OCI-LY7 (cell line): ENCODE data around the gene TAP1. TPM values are rescaled to one million over a fixed set of nuclear protein-coding genes. Genes with fewer than 3 reads are reported as not detected.

Experiments used
- BruUV-seq: library from RNA; stranded (reverse); fragments of 400-500 nt; replicated peaks from 2 replicates; lab custom pipeline; 2021; lab: Mats Ljungman, UMichigan
- CTCF ChIA-PET: fragments of 300-600 bp; sonication (Branson Sonifier 250); formaldehyde crosslinking; loops from one replicate; lab custom pipeline; 2022; ENCODE audit warnings: antibody characterized with exemption; ENCODE audit not compliant: unreplicated experiment; lab: Charles Lee
- POLR2A ChIA-PET: fragments of 300-600 bp; sonication (Branson Sonifier 250); formaldehyde crosslinking; loops from one replicate; lab custom pipeline; 2022; ENCODE audit warnings: antibody characterized with exemption; lab: Charles Lee
- DNase-seq: peaks from one replicate; pipeline ENCODE4 v3.0.0-alpha.2; 2015; ENCODE audit warnings: low spot score
- H2AFZ ChIP-seq: fragments of 200-600 bp; sonication (generic), shearing (Covaris generic); 2 replicates; pipeline ENCODE4 v1.6.1; 2014; ENCODE audit warnings: mild to moderate bottlenecking, antibody characterized with exemption, low read length, moderate library complexity
- H3K27ac ChIP-seq: fragments of 200-600 bp; sonication (generic); 2 replicates; pipeline ENCODE4 v1.5.1; 2014; ENCODE audit warnings: mixed run types, low read depth, mild to moderate bottlenecking, moderate library complexity, low read length, inconsistent platforms; ENCODE audit not compliant: poor library complexity, severe bottlenecking
- H3K36me3 ChIP-seq: fragments of 200-600 bp; sonication (generic); 2 replicates; pipeline ENCODE4 v1.6.1; 2014; ENCODE audit warnings: mild to moderate bottlenecking, antibody characterized with exemption, low read length, moderate library complexity, mixed read lengths; ENCODE audit not compliant: insufficient read depth
- H3K4me1 ChIP-seq: fragments of 200-600 bp; sonication (generic); 2 replicates; pipeline ENCODE4 v1.5.1; 2014; ENCODE audit warnings: mild to moderate bottlenecking, low read length; ENCODE audit not compliant: insufficient read depth, poor library complexity, severe bottlenecking
- H3K4me2 ChIP-seq: fragments of 200-600 bp; sonication (generic); 2 replicates; pipeline ENCODE4 v1.6.1; 2014; ENCODE audit warnings: mild to moderate bottlenecking, low read length
- H3K4me3 ChIP-seq: fragments of 200-600 bp; sonication (generic); 2 replicates; pipeline ENCODE4 v1.5.1; 2014; ENCODE audit warnings: mild to moderate bottlenecking, low read depth, low read length; ENCODE audit not compliant: poor library complexity, severe bottlenecking
- H3K79me2 ChIP-seq: fragments of 200-600 bp; sonication (generic); 2 replicates; pipeline ENCODE4 v1.6.1; 2016; ENCODE audit warnings: low read depth, mild to moderate bottlenecking, low read length, moderate library complexity, mixed read lengths; ENCODE audit not compliant: insufficient read depth
- H3K9me2 ChIP-seq: fragments of 200-600 bp; sonication (generic); 2 replicates; pipeline ENCODE4 v1.6.1; 2016; ENCODE audit warnings: mild to moderate bottlenecking, low read length, mixed read lengths; ENCODE audit not compliant: insufficient read depth
- H3K9me3 ChIP-seq: fragments of 200-600 bp; sonication (generic); 2 replicates; pipeline ENCODE4 v1.6.1; 2014; ENCODE audit warnings: mild to moderate bottlenecking, mixed run types, low read length, mixed read lengths
- H4K20me1 ChIP-seq: fragments of 200-600 bp; sonication (generic); 2 replicates; pipeline ENCODE4 v1.6.1; 2014; ENCODE audit warnings: mild to moderate bottlenecking, antibody characterized with exemption, low read length, moderate library complexity, mixed read lengths; ENCODE audit not compliant: insufficient read depth
- EZH2phosphoT487 ChIP-seq: fragments of 200-600 bp; sonication (generic); IDR thresholded peaks from 2 replicates; pipeline ENCODE4 v1.6.1; 2018; ENCODE audit warnings: low read depth, borderline replicate concordance, mild to moderate bottlenecking, mixed run types, antibody characterized with exemption, low read length, moderate library complexity, mixed read lengths
- intact Hi-C: fragments of 100-400 bp; cut with micrococcal nuclease; formaldehyde crosslinking; loops from one replicate; pipeline ENCODE4 v1.10.0; 2022; ENCODE audit not compliant: unreplicated experiment
- total RNA-seq, 2 experiments: library from RNA; depleted of rRNA in 1 of 2; stranded (reverse); fragments of >200 nt in 1 of 2; shearing (Covaris generic) in 1 of 2; gene quantifications; 2 replicates each; pipeline ENCODE4 v1.2.3, GENCODE V29; 2014 to 2022
- TF ChIP-seq, protein P1 (sequence below): fragments of 200-600 bp; sonication (generic); conservative IDR thresholded peaks from 2 replicates; pipeline ENCODE4 v1.5.1; 2014; ENCODE audit warnings: mild to moderate bottlenecking, antibody characterized with exemption, low read length, moderate library complexity, mixed read lengths

TAP1 gene
- total RNA-seq, 2 experiments from 2014 or later = 66.3 to 85.9 TPM

DNA sequence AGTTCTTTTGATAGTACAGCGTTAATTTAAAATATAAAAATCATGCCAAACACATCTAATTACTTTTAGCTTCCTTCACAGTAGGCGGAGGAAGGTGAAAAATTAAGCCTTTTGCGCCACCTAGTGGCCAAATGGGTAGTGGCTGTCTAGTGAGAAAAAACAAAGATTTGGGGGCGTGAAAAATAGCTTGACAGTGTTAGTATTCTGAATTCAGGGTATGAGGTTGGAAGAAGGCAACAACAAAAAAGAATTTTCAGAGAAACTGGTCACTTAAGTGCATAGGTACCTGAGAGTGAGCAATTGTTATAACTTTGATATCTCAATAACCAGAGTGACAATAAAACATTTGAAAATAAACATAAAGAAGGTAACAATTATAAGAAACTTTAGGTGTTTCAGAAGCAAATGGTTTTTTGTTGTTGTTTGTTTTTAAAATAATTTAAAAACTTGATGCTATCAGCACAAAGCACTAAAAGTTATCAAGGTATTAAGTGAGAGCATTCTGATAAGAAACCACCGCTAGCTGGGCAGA, 14.8 kb upstream of the TAP1 start:
- ChIA-PET POLR2A (interaction anchor here (0.6 to 3.1 kb wide), 22 partner anchors 9 to 462 kb away, joined by 3 to 22 read pairs (median 4); partner anchors contain the start of genes BTNL2, HLA-DRA, PSMB8 and TAP1), CTCF (interaction anchor here (0.7 to 3.2 kb wide), 7 partner anchors 11 to 116 kb away, joined by 3 to 35 read pairs (median 6); partner anchors contain the start of genes PSMB9, TAP1 and TAP2)
- Histone ChIP-seq H3K9me2 (no peaks in the 10 kb centered on the region), H3K79me2 (no peaks in the 10 kb centered on the region), H2AFZ (peak overlapping the region; percentile 83), H3K4me2 (peak overlapping the region; percentile 71), H4K20me1 (no peaks in the 10 kb centered on the region), H3K36me3 (peaks cover 10% of the 10 kb centered on the region), H3K9me3 (peaks cover 3% of the 10 kb centered on the region; the same call in 1 of the 2 replicates), H3K4me3 (peak overlapping the region; percentile 51), H3K27ac (peak overlapping the region; percentile 94), H3K4me1 (peaks cover 45% of the 10 kb centered on the region)
- no TSS peak for BruUV-seq
- peak; percentile 90 for DNase-seq
- TF ChIP-seq, protein P1, sequence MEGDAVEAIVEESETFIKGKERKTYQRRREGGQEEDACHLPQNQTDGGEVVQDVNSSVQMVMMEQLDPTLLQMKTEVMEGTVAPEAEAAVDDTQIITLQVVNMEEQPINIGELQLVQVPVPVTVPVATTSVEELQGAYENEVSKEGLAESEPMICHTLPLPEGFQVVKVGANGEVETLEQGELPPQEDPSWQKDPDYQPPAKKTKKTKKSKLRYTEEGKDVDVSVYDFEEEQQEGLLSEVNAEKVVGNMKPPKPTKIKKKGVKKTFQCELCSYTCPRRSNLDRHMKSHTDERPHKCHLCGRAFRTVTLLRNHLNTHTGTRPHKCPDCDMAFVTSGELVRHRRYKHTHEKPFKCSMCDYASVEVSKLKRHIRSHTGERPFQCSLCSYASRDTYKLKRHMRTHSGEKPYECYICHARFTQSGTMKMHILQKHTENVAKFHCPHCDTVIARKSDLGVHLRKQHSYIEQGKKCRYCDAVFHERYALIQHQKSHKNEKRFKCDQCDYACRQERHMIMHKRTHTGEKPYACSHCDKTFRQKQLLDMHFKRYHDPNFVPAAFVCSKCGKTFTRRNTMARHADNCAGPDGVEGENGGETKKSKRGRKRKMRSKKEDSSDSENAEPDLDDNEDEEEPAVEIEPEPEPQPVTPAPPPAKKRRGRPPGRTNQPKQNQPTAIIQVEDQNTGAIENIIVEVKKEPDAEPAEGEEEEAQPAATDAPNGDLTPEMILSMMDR = peak; percentile 99
- TF ChIP-seq EZH2phosphoT487 = no peak
- intact Hi-C loops = loop anchor here (2.0 to 10.0 kb wide), 6 partner anchors 72 to 634 kb away; no protein-coding TSS in a partner anchor

DNA sequence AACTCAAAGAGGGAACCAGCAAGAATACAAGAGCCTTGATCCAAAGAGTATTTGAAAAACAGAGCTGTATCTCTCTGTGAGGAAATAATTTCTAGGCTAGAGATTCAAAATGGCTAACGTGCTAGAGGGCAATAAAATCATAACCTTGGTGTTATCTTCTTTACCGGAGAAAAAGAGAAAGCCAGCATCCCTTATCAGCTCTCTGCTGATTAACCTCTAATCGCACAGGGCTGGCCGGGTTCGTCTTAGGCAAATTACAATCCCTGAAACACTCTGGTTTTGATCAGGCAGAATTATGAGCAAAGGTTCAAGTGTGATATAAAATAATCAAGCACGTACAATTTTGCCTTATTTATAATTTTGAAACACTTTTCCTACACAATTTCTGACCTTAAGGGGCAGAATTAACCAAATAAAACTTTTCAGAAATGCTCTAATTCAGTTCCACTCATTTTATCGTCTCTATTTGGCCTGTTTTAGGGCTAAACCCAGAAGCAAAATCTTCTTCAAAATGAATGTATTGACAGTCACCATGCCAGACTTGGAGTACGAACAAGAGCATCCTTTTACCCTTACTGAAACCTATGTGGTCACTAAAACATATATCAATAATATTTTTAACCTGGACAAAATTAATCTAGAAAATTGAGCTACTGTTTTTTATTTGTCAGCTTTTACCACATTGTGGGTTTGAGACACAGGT, 14.2 kb upstream of the TAP1 start:
- Histone ChIP-seq H3K79me2 (no peaks in the 10 kb centered on the region), H3K36me3 (peaks cover 14% of the 10 kb centered on the region), H3K4me2 (peak overlapping the region; percentile 71), H3K27ac (peak overlapping the region; percentile 94), H3K4me3 (peak overlapping the region; percentile 51), H3K9me3 (peaks cover 3% of the 10 kb centered on the region; the same call in 1 of the 2 replicates), H2AFZ (peak overlapping the region; percentile 83), H3K9me2 (no peaks in the 10 kb centered on the region), H3K4me1 (peaks cover 45% of the 10 kb centered on the region), H4K20me1 (no peaks in the 10 kb centered on the region)
- POLR2A ChIA-PET = interaction anchor here (0.6 to 3.1 kb wide), 24 partner anchors 9 to 461 kb away, joined by 3 to 22 read pairs (median 4); partner anchors contain the start of genes BTNL2, HLA-DMA, HLA-DRA and PSMB8
- TF ChIP-seq, protein P1 = no peak
- no peak for TF ChIP-seq EZH2phosphoT487
- DNase-seq = no peak
- BruUV-seq = TSS peak; percentile 80
- CTCF ChIA-PET = interaction anchor here (0.7 to 3.2 kb wide), 7 partner anchors 10 to 117 kb away, joined by 3 to 35 read pairs (median 6); partner anchors contain the start of genes PSMB9, TAP1 and TAP2
- intact Hi-C loops = loop anchor here (1.0 to 10.0 kb wide), 9 partner anchors 13 to 633 kb away; partner anchors contain the start of genes PSMB8, PSMB9 and TAP2
